Transverse colon (tissue), 3 donors: Measurements from ENCODE around the gene LRRC4C.

Experiments used
- EP300 ChIP-seq: sonication (generic); formaldehyde crosslinking; IDR thresholded peaks from one replicate; pipeline ENCODE4 v1.6.1; 2017; ENCODE audit warnings: antibody characterized with exemption, low read depth
- POLR2A ChIP-seq: fragments of 450-650 bp; IDR thresholded peaks from one replicate; pipeline ENCODE4 v1.6.1; 2016; ENCODE audit warnings: antibody characterized with exemption, mild to moderate bottlenecking, moderate library complexity
- TF ChIP-seq, protein P1 (sequence below), 5 experiments: fragments of 200-600 bp in 3 of 5; fragments of 450-650 bp in 2 of 5; sonication (generic) in 3 of 5; IDR thresholded peaks; 1 replicate in 2 of 5; 2 replicates in 3 of 5; pipeline ENCODE4 v1.5.1; 2016 to 2017; ENCODE audit warnings: antibody characterized with exemption in 5 of 5, inconsistent platforms in 3 of 5, mild to moderate bottlenecking in 2 of 5, moderate library complexity in 1 of 5

GRCh38 chr11:40255457-40255856 lies 1204.0 kb downstream of the LRRC4C start:
- TF ChIP-seq, protein P1, sequence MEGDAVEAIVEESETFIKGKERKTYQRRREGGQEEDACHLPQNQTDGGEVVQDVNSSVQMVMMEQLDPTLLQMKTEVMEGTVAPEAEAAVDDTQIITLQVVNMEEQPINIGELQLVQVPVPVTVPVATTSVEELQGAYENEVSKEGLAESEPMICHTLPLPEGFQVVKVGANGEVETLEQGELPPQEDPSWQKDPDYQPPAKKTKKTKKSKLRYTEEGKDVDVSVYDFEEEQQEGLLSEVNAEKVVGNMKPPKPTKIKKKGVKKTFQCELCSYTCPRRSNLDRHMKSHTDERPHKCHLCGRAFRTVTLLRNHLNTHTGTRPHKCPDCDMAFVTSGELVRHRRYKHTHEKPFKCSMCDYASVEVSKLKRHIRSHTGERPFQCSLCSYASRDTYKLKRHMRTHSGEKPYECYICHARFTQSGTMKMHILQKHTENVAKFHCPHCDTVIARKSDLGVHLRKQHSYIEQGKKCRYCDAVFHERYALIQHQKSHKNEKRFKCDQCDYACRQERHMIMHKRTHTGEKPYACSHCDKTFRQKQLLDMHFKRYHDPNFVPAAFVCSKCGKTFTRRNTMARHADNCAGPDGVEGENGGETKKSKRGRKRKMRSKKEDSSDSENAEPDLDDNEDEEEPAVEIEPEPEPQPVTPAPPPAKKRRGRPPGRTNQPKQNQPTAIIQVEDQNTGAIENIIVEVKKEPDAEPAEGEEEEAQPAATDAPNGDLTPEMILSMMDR (IDR thresholded peaks at IDR 0.05), result no peak
- TF ChIP-seq POLR2A, result no peak
- no peak for TF ChIP-seq EP300
